HPDE6-E6E7 (cell line): ENCODE data around the gene ERC1.
"Not testable (repeated sequence)": the region's sequence is repeated elsewhere in the genome, so short reads cannot be mapped to it uniquely, and the experiment has no call there.

Source experiments
- DNase-seq: peaks from one replicate; pipeline ENCODE4 v3.0.0; 2011; ENCODE audit warnings: missing footprints; ENCODE audit errors: extremely low spot score

The ERC1 gene

DNA sequence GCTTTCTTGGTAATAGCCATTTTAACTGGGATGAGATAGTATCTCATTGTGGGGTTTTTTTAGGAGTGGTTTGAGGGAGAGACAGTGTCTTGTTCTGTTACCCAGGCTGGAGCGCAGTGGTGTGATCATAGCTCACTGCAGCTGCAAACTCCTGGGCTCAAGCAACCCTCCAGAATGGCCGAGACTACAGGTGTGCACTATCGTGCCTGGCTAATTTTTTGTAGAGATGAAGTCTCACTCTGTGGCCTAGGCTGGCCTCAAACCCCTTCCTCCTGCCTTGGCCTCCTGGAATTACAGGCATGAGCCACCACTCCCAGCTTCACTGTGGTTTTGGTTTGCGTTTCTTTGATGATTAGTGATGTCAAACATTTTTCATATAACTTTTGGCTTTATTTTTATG, 293.6 kb downstream of the ERC1 start:
- DNase-seq: no peak

DNA sequence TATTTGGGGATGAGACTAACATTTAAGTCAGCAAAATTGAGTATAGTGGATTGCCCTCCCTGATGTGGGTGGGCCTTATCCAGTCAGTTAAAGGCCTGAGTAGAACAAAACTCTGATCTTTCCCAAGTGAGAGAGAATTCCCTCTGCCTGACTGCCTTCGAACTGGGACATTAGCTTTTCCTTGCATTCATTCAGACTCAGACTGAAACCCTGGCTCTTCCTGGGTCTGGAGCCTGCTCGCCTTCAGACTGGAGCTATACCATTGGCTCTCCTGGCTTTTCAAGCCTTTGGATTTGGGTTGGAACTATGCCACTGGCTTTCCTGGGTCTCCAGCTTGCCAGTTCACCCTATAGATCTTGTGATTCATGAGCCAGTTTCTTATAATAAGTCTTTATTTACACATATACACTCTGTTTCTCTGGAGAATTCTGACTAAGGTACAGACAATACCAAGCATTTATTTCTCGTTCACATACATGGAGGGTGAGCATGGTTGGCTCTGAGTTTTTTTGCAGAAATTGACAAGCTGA, 296.5 kb downstream of the ERC1 start:
- no peak for DNase-seq

DNA sequence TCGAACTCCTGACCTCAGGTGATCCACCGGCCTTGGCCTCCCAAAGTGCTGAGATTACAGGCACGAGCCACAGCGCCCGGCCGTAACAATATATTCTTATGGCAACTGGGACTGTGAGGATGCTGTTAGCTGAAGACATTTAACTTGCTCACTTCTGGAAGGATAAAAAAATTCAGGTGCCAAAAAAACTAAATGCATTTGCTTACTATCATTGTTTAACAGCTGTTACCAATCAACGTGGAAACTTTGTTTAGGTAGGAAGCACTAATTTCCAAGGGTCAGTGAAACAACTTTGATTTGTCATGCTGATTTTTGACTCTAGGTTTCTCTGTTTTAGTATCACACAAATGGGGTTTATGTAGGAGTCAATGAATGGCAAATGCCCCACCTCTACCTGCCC, 297.3 kb downstream of the ERC1 start:
- DNase-seq: no peak

DNA sequence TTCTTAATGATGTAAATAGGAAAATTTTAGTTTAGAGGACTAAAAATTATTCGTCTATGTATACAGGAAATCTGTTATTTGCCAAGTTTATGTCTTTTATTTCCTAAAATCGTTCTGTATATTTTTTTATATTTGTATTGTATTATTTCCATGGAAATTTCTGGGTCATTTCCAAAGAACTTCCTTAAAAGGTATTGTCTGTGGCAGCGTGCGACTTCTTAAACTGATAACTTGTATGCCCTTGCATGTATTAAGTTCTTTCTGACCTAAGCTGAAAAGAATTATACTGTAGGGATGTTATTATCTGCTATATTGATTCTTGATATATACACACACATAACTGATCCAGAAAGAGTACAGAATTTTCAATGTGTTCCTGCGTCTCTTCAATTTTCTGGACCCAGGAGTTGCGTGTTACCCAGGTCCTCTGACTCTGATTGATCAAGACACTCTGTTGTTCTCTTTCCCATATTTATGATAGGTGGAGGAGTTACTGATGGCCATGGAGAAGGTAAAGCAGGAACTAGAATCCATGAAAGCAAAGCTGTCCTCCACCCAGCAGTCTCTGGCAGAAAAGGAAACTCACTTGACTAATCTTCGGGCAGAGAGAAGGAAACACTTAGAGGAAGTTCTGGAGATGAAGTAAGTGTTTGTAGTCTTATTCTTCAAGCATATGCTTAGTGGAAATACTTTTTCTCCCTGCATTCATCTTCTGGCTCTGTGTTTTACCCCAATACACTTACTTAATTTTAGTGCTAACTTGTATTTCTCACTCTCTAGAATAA, 298.5 kb downstream of the ERC1 start:
- no peak for DNase-seq

DNA sequence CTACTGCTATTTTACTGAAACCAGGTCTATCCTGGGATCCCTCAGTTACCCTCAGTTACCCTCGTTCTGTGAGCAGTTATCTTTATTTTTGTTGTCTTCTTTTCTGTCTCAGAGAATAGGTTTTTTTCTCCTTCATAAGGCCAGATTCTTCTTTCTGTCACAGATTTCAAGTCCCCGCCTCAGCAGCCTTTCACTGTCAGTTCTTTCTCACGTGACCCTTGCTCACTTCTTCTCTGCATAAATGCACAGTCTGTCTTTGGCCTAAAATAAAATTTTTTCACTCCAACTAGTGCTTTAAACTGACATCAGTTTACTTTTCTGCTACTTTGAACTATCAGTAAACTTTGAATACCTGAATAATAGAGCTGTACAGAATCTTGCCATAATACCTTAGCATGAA, 299.7 kb downstream of the ERC1 start:
- no peak for DNase-seq

DNA sequence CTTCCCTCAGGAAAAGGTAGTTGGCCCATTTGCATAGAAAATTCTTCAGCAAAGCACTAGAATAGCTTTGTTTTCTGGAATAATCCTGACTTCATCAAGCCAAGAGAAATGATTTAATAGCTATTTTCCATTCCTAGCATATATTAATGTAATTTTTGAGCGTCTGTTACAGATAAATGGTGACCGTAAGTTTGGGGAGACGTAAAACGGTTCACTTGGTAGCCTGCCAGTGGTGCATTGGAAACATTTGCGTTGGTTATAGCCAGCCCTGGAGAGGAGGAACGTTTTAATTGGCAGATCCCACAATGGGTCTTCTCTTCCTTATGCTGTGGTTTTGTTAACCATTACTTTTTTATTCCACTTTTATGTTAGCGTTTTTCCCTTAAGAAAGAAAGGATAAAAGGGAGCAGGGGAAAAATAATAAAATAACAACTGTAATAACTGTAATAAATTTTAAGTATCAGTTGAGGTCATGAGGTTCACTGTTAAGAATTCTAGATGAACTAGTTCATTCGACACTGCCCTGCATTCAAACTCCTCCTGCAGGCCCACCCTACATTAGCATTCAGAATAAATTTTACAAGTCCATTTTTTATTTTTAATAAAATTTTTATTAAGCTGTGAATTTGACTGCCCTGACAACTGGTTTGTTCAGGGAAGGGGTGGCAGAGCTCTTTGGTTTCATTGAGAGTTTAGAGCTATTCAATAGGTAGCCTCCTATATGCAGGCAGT, 300.7 kb downstream of the ERC1 start:
- no peak for DNase-seq

DNA sequence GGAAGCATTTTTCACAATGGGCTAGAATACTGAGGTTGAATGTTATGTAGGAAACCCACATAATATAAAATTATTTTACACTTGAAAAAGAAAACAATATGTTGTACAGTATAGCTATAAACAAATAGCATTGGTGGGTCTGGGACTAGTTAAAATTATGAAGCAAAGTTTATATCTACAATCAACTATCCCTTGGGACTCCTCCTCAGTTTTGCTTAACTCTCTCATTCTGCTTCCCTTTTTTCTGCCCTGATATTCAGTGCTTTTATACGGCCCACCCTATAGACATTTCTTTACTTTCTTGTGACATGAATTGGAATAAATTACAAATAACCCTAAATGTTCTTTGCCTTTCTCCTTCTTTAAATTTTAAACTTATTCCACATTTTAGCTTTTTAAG, 302.9 kb downstream of the ERC1 start:
- DNase-seq: no peak

DNA sequence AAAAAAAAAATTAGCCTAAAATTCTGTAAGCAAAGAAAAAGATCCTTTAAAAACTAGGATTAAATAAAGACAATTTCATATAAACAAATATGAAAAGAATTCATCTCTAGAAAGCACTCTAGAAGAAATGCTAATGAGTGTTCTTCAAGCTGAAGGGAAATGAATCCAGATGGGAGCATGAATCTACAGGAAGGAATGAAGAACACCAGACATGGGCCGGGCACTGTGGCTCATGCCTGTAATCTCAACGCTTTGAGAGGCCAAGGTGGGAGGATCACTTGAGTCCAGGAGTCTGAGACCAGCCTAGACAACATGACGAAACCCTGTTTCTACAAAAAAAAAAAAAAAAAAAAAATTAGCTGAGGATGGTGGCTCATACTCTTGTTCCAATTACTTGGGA, 306.2 kb downstream of the ERC1 start:
- no peak for DNase-seq

DNA sequence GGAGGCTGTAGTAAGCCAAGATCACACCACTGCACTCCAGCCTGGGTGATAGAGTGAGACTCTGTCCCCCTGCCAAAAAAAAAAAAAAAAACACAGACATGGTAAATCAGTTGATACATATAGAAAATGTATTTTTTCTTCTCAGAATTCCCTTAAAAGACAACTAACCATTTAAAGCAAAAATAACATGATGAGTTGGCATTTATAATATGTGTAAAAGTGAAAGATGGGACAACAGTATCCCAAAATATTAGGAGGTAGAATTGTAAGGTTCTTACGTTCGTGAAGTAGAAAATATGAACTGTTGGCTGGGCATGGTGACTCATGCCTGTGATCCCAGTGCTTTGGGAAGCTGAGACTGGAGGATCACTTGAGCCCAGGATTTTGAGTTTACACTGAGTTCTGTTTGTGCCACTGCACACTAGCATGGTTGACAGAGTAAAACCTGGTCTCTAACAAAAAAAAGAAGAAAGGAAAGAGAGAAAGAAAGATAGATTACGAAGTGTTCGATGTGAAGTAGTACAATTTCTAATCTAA, 306.7 kb downstream of the ERC1 start:
- no peak for DNase-seq

DNA sequence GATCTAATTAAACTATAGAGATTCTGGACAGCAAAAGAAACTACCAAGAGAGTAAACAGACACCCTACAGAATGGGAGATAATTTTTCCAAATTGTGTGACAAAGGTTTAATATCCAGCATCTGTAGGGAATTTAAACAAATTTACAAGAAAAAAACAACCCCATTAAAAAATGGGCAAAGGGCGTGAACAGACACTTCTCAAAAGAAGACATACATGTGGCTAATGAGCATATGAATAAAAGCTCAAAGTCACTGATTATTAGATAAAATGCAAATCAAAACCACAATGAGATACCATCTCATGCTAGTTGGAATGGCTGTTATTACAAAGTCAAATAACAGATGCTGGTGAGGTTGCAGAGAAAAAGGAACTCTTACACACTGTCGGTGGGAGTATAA, 309.4 kb downstream of the ERC1 start:
- DNase-seq: no peak

DNA sequence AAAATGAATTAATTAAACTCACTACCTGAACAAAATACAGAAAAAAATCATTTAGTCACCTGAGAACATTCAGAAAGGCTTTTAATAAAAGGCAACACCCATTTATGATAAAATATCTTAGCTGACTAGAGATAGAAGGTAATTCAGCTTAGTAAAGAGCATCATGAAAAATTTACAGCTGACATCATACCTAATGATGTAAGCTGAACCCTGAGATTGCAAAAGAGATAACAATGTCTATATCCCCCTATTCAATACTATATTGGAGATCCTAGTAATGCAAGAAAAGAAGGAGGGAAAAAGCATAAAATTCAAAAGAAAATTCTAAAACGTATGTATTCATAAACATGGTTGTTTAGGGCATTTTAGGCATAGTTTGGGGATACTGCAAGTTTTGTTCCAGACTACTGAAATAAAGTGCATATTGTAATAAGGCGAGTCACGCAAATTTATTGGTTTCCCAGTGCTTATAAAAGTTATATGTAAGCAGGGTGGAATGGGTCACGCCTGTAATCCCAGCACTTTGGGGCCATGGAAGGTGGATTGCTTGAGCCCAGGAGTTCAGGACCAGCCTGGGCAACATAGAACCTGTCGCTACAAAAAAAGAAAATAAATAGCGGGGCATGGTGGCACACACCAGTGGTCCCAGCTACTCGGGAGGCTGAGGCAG, 311.3 kb downstream of the ERC1 start:
- no peak for DNase-seq

DNA sequence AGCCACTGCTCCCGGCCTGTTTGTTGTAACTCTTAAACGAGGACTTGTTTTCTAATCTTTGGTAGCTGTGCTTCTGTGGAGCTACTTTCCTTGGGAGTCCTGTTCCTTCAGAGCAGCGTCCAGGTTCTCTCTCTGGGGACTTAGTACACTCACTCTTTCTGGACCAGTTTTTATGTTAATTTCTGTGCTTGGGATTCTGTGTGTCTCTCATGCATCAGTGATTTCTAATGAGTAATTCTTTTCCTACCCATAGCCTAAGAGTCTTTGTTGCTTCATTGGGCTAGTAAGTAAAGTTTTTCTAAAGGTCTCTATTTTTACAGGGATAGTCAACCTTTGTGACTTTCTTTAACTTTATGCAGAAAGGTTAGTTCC, 314.0 kb downstream of the ERC1 start:
- no peak for DNase-seq

DNA sequence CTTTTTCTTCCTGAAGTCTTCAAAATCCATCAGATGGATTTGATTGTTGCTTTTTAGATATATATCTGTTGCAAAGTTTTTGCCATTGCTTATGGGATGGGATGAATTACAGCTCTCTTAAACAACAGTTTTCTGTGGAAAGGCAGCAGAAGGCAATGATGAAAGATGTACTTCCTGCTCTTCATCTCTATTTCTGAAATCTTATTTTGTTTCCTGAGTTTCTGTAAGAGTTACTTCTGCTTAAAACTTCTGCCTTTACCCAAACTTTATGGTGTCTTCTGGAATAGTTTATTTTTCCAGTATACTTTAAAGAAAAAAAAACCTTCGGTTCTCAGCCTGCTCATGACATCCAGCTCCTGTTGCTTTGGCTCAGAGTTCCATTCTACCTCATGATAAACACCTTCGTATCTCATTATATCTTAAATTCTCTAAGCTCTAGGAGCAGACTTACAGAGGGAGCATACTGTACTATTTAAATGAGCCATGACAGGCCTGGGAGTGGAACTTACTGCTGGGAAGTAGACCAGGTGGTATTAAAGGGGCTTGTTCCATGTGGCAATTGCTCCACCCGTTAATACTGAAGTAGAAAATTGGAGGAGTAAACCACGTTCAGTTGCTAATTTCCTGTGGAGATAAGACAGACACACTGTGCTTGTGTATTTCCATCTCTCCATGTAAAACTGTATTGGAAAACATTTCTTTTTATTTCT, 314.9 kb downstream of the ERC1 start:
- DNase-seq: no peak

DNA sequence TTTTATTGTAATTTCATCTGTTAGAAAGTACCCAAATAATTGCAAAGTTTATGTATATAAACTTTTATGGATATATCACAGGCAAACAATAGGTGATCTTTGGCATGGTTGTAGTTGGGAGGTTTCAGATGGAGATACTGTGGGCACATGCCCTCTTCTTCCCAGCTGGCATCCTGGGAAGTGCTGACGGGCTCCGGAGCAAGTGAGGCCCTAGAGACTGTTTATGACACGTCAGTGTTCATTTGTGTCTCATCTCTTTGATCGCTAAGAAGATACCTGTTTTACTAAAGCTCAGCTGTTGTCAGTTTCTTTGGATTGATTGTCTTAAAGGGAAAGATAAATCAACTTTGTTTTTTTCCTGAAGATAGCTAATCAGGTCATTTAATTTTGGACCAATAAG, 315.8 kb downstream of the ERC1 start:
- no peak for DNase-seq

DNA sequence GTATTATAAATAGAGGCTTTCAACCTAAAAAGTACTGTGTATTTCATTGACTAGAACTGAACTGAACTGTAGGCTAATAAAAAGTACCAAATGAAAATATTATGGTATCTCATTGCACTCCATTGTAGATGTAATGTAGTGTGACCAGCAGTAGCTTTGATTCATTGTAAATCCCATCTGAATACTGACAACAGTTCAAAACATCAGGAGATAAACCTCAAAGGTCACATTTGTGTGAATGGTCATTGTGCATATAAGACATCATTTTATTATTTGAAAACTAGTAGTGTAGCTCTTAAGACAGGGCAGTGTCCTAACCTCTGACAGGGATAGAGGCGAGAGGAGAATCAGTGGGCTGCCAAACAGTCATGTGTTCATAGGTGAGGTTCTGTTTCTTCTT, 316.8 kb downstream of the ERC1 start:
- no peak for DNase-seq

DNA sequence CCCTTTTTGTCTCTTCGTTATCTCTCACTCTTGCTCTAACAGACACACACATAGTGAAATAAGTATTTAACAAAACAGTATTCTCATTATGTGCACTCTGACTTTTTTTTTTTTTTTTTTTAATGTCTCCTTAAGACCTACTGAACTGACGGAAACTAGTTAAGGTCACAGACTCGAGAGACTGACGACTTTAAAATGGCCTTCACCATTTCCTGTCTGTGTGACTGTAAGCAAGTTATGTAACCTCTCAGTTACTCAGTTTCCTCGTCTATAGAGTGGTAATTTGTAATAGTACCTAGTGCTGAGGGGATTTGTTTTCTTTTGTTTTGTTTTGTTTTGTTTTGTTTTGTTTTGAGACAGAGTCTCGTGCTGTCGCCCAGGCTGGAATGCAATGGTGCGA, 318.6 kb downstream of the ERC1 start:
- no peak for DNase-seq

DNA sequence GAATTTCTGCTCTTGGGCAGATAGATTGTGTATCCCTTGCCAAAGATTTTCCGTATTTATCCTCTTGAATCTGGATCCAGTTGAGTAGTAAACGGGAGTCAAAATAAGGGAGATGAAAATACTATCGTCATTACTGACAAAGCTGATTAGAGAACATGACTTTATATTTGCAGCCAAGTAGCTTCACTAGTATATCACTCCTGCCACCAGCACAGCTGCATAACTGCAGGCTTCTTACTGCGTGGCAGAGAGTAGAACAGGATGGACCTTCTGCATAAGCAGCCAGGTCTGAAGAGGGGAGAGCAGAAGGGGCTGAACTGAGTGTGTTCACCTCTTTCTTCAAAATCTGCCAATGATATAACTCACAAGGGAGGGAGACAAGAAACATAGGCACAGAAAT, 319.6 kb downstream of the ERC1 start:
- no peak for DNase-seq

DNA sequence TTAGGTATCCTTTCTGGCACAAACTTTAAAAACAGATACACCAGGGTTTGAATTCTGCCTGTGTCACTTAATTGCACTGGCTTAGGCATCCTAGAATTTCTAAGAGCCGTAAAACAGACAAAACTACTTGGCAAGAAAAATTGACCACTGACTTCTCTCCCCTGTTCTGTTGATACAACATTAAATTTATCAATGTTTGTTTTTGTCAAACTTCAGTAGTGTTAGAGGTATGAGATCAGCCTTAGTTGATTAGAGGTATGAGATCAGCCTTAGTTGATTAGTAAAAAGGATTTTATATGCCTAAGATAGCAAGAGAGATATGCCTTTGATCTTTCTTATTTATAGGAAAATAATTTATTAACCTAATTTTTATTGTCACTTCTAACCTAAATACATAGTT, 320.1 kb downstream of the ERC1 start:
- DNase-seq: no peak

DNA sequence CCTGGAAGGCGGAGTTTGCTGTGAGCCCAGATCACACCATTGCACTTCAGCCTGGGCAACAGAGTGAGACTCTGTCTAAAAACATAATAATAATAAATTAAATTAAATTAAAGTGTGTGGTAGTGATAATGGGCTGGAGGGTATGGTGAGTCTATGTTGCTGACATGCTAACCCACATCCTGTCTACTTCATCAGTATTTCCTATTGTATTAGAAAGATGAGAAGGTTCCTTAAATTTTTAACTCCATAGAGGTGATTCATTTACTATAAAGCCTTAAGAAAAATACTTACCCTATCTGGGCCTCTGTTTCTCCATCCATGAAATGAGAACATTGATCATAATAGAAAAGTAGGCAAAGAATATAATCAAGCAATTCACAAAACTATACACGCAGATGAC, 322.9 kb downstream of the ERC1 start:
- no peak for DNase-seq

DNA sequence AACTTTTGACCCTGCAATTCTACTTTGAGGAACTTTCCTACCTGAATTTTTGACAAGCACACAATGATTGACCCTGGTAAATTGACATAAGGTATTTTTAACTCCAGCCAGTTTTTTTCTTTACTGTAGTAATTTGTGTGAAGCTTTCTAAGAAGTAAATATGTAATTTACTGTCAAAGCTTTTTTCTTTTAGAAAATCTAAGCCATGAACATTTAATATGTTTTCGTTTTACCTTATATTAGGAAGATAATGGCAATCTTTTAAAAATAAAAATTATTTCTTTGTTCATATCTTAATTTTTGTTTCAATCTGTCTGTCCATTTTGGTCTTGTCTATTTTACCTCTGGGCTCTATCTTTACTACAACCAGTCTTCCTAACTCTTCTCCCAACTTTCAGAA, 323.5 kb downstream of the ERC1 start:
- DNase-seq: no peak

DNA sequence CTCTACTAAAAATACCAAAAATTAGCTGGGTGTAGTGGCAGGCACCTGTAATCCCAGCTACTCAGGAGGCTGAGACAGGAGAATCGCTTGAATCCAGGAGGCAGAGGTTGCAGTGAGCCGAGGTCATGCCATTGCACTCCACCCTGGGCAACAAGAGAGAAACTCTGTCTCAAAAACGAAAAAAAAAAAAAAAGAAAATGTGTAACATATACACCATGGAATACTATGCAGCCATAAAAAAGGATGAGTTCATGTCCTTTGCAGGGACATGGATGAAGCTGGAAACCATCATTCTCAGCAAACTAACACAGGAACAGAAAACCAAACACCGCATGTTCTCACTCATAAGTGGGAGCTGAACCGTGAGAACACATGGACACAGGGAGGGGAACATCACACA, 326.0 kb downstream of the ERC1 start:
- DNase-seq: not testable (repeated sequence)
